GM19372 (cell line): Measurements from ENCODE around the gene SZRD1.

Source experiments
- ATAC-seq: cut with Tn5 transposase; IDR thresholded peaks from one replicate; pipeline ENCODE4 v1.9.1; 2021; ENCODE audit warnings: mild to moderate bottlenecking, low read depth, moderate library complexity; ENCODE audit not compliant: unreplicated experiment

SZRD1 gene

DNA sequence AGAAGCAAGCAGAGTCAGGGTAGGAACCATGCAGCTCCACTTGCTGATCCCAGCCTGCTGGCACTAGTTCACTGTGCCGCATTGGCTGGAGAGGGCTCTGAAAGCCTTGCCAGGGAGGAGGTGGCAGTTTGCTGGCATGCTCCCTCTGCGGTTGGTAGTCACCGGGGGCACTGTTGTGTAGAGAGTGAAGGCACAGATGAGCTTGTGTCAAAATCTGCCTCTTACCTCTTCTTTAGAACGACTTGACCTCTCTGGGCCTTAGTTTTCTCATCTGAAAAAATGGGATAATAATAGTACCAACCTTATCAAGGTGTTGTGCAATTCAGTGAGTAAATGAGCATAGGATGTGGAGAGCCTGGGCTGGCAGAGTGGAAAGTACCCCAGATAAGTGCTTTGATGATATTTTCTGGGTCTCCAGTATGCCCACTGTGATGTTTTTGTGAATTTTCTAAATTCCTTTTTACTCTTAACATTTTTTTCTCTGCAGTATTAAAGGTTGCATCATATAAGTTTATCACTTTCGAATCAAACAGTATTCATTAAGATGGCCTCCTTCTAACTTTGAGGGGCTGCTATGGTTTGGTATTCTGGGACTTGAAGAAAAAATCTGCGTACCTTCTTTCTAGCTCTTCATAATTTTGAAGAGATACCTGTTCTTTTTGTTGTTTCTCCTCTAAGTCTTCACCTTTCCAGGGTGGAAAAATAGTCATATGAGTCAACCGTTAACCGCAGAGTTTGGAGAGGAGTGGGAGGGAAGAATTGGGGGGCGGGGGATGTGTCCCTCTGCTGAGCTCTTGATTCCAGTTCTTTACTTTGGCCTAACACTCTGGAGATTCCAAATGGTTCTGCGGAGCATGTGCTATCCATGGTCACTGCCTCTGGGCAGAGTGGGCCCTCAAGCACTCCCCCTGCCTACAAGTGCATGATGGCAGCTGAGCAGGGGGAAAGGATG is 26.8 kb downstream of the SZRD1 start:
- ATAC-seq, result no peak

DNA sequence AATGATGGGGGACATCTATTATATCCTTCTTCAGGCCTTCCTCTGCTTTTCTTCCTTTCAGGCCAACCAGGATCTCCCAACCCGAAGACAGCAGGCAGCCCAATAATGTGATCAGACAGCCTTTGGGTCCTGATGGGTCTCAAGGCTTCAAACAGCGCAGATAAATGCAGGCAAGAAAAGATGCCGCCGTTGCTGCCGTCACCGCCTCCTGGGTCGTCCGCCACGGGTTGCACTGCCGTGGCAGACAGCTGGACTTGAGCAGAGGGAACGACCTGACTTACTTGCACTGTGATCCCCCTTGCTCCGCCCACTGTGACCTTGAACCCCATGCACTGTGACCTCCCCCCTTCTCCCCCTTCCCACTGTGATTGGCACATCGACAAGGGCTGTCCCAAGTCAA is 27.9 kb downstream of the SZRD1 start:
- no peak for ATAC-seq

DNA sequence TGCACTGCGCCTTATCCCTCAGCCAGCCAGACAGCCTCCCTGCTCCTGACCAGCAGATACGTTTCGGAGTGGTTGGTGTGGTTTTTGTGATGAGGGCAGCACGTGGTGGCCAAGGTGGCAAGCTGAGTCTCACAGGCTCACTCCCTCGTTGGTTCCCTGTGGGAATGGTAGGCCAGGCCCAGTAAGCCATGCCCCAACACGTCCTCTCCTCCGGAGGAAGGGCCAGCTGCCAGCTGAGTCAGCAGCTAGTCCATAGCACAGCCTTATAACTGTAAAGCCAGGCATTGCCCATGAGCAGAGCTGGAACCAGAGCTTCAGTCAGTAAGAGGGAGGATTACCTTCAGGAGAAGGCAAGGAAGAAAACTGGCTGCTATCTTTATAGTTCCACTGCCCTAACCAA is 29.5 kb downstream of the SZRD1 start:
- no peak for ATAC-seq

DNA sequence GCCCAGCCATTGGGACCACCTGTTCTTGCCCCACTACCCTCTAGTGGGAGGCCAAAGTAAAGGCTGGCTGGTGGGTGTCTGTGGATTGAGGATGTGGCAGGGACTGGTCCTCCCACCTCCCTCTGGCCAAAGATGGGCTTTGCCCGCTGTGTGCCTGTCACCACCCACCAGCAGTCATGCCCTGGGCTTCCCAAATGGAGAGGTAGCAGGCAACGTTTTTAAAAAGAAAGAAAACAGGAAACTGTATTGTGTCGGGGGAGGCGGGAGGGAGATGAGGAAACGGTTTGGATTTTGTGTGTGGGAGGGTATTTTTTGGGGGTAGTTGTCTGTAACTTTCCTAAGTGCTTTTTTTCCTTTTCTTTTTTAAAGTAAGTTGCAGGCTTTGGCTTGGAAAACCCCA is 30.1 kb downstream of the SZRD1 start:
- no peak for ATAC-seq

DNA sequence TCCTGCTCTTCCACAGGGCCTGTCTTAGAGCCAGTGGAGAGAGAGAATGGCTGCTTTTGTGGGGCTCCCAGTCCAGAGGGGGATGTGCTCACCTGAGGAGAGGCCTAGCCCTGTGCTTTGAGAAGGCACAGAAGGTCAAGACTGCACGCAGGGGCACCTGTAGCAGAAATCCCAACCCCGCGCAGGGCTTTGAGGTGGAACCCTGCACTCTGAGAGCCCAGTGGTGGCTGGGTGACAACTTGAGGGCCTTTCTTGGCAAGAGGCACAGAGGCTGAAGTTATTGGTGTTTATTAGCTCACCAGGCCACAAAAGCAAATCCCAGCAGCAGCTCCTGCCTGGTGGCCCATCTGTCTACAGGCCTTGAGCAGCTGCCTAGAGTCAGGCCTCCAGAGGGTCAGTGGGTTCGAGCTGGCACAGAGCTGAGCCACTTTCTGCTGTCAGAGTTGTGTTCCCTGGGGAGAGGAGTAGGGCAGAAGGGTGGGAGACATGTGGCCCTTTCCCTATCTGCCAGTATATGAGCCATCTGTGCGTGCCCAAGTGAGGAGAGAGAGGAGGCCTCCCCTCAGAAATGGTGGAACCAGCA is 31.4 kb downstream of the SZRD1 start:
- ATAC-seq, result no peak

DNA sequence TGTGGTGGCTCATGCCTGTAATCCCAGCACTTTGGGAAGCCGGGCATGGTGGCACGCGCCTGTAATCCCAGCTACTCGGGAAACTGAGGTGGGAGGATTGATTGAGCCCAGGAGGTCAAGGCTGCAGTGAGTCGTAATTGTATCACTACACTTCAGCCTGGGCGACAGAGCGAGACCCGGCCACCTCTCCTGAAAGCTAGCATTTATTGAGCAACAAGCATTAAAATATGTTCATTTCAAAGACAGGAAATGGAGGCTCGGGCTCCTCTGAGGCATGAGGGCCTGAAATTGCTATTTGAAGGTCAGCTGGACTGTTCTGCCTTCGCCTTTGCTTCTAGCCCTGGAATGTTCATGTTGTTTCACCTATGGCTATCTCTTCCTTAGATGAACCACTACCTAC is 35.7 kb downstream of the SZRD1 start:
- ATAC-seq, result no peak

DNA sequence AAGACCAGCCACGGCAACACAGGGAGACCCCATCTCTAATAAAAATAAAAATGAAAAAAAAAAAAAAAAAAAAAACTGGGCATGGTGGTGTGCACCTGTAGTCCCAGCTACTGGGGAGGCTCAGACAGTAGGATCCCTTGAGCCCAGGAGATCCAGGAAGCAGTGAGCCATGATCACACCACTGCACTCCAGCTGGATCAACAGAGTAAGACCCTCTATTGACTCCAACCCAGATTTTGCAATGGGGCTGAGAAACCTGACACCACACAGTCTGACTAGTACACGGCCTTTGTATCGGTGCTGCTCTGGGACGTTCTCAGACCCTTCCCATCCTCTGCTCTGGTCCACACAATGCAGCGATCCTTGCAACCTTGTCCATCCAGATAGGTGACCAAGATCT is 38.4 kb downstream of the SZRD1 start:
- no peak for ATAC-seq

DNA sequence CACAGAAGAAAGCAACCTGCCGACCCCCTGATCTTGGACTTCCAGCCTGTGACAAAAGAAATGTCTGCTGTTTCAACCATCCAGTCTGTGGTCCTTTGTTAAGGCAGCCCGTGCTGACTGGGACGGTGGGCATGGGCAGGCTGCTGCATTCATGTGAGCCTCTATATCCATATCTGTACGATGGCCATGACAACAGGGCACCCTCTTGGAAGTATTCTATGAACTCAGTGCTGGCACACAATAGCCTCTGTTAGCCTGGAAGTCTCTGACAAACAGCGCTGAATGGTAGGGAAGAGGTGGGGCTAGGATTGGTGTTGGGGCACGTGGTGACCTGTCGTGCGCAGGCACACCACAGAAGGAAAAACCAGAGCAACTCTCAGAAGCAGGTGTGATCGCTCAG is 39.8 kb downstream of the SZRD1 start:
- ATAC-seq, result no peak

DNA sequence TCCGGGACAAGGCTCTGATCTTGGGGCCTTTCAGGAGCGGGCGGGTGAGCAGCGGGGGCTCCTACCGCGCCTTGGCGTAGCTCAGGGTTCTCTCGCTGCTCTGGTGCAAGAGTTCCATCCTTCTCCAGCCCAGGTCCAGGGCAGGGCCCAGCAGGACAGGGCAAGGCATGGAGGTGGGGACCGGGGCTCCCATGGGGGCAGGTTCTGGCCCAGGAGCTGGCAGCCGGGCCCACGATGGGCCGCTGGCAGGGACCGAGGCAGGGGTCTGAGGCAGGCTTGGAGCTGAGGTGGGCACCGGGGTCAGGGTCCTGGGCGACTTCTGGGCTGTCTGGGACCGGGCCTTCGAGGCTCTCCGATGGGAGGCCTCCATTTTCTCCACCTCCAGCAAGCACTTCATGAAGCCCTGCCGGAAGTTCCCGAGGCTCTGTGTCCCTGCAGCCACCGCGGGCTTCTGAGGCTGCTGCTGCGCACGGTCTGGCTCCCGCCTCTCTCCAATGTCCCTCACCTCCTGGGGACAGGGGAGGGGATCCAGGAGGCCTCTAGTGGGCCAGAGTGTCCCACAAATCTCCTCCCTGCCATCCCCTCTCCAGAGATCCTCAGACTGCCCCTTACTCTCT is 42.6 kb downstream of the SZRD1 start:
- ATAC-seq, result no peak

DNA sequence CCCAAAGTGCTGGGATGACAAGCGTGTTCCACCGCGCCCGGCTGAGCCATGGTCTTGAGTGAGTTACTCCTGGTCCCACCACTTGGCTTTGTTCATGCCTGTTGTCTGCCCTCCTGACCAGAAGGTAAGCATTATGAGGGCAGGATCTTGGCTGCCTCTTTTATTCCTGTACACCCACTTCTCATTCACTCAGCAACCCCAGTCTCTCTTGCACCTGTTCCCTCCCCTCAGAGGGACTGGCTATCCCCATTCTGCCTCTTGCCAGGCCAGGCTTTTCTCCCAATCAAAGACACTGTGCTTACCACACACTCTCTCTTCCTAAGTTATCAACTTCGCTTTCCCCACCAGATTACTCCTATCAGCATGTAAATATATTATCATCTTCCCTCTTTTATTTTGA is 43.8 kb downstream of the SZRD1 start:
- ATAC-seq, result no peak

DNA sequence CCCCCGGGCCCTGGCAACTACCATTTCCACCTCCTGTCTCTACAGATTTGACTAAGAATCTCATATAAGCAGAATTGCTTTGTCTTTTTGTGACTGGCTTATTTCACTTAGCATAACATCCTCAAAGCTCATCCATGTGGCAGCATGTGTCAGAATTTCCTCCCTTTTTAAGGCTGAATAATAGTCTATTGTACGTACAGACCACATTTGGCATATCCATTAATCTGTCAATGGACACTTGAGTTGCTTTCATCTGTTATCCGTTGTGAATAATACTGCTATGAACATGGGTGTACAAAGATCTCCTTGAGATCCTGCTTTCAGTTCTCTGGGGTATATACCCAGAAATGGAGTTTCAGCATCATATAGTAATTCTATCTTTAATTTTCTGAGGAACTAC is 46.1 kb downstream of the SZRD1 start:
- no peak for ATAC-seq

DNA sequence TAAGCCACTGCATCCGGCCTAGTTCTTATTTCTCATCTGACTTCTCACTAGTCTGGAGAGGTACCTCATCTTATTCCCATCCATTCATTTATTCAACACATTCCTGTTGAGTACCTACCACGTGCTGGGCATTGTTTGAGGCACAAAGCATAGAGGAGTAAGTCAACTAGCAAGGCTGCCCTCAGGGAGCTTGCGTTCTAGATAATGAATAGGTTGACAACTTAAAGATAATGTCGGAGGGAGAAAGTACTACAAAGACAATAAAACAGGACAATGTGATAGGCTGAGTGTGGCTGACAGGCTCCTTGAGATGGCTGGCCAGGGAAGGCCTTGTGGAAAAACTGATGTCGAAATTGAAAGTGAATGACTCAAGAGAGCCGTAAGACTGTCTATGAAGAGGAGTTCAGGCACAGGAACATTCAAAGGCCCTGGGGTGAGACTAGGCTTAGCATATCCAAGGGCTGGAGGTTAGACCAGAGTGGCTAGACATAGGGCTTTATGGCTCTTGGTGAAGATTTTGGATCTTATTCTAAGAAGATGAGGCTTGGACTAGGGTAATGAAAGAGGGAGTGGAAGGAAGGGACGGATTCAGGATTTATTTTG is 51.9 kb downstream of the SZRD1 start:
- ATAC-seq, result no peak

DNA sequence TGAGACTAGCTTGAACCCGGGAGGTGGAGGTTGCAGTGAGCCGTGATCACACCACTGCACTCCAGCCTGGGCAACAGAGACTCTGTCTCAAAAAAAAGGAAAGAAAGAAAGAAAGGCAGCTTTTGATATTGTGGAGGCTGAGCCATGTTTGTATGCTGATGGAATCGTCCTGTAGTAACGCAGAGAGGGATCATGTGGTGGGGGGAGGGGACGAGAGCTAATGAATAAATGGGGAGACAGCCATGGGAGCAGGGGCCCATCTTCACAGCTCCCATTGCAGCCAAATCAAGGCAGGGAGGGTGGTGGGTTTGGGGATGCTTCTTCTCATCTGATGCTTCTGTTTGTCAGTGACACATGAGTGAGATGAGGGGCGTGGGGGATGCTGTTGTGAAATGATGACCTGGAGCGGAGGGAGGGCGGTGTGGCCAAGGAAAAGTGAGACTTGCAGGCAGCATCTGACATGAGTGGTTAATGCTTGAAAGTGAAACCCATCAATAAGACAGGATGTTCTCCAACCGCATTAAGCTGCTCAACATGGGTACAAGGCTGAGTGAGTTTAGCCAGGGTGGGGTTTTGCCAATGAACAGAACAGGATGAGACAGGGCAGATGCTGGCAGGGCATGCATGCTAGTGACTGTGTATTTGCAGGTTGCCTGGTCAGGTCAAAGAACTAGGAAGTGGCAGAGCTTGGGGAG is 53.5 kb downstream of the SZRD1 start:
- ATAC-seq, result peak; percentile 61

DNA sequence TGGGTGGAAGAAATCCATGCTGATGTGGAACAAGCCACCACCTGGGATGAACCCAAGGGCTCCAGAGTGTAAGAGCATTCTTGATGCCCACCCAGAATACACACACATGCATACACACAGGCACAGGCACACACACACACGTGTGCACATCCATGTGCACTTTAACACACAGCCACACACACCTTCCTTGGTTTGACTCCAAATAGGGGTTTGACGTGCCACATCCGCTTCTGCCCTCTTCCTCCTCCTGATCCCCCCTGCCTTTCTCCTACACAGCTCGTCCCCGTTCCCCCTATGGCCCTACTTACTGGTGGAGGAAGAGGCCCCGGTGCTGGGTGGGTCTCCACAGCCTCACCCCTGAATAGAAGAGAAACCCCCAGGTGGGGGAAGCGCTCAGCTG is 54.2 kb downstream of the SZRD1 start:
- no peak for ATAC-seq

DNA sequence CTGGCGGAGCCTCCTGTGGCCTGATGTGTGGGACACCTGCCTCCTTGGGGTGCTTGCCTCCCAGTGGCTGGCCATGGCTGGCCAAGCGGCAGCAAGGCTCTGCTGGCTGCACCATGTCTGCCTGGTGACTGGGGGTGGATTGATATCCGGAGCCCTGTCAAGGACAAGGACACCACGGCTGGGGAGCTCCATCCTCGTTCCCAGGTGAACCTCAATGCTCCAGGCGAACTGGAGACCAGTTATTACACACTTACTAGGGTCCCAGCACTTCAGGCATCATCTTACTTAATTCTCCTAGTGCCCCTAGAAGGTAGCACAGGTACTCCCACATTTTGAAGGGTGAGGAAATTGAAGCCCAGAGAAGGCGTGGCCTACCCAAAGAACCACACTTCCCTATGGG is 55.0 kb downstream of the SZRD1 start:
- ATAC-seq, result no peak

DNA sequence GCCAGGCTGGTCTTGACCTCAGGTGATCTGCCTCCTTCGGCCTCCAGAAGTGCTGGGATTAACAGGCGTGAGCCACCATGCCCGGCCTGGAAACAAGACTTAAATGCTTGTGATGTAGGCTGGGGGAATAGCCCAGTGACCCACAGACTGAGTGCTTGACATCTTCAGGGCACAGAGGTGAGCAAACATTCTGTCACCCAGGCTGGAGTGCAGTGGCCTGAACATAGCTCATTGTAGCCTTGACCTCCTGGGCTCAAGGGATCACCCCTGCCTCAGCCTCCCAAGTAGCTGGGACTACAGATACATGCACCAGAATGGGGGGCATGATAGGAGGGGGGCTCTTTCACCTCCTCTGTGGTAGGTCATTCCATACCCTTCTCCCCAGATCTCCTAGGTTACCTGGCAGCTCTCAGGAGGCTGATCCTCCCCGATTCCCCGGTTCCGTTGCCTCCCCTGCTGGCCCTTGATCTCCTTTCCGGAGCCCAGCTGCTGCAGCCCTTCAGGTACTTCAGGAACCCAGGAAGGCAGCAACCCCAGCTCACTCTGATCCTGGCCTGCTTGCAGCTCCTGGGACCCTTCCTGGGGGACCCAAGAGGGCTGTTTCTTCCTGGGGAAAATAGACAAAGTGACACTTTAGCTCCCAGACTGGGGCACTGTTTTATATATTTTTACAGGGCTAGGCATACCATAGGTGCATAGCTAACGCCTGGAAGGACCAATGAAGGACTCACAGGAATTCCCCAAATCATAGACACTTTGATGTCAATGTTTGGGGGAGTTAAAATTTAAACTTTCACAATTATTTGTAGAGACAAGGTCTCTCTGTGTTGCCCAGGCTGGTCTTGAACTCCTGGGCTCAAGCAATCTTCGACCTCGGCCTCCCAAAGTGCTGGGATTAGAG is 58.3 kb downstream of the SZRD1 start:
- ATAC-seq, result no peak

DNA sequence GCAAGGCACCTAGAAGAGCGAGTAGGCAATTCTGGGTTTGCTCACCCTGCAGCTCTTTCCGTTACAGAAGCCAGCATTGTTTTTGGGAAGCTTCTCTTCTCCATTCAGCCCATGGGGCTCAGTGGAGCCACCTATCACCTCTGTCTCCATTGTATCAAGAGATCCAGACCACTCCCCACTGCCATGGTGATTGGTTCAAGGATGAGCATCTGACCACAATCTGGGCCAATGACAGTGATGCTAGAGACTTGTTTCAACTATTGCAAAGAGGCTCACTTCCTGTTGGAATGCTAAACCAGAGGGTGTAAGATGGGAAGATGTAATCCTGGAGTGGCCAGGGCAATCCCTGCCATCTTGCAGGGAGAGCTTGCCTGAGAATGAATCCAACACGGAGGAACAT is 63.6 kb downstream of the SZRD1 start:
- ATAC-seq, result no peak

DNA sequence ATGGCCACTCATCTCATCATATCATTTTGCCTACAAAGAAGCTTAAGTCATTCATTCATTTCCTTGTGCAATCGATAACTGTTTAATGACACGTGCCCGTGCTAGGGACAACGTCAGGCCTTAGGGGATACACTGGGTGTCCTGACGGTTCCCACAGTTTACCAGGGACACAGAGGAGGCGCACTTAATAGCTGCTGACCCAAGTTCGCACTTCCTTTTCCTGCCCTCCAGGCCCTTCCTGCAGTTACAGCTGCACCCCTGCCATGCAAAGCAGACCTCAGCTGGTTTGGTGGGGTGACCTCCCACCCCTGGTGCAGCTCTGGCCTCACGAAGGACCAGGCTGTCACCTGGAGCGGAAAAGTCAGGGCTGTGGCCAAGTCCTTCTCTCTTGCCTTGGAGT is 66.0 kb downstream of the SZRD1 start:
- ATAC-seq, result no peak

DNA sequence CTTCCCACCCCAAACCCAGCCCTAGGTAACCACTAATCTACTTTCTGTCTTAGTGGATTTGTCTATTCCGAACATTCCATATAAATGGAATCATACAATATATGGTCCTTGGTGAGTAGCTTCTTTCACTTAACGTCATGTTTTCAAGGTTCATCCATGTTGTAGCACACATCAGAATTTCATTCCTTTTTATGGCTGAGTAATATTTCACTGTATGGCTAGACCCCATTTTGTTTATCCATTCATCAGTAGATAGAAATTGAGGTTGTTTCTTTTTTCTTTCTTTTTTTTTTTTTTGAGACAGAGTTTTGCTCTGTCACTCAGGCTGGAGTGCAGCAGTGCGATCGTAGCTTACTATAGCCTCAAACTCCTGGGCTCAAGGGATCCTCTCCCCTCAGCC is 67.0 kb downstream of the SZRD1 start:
- no peak for ATAC-seq

DNA sequence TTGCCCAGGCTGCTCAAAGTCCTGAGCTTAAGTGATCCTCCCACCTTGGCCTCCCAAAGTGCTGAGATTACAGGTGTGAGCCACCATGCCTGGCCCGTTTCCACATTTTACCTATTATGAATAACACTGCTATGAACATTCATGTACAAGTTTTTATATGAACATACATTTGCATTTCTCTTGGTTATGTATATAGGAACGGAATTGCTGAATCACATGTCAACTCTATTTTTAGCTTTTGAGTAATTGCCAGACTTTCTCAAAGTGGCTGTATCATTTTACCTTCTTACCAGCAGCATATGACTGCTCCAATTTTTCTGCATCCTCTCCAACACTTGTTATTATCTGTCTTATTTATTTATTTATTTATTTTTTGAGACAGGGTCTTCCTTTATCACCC is 67.5 kb downstream of the SZRD1 start:
- no peak for ATAC-seq
